ENCODE data around the gene FAM107A.

The FAM107A gene

GRCh38 chr3:58591517-58592510, 14.6 kb upstream of the FAM107A start:
- DNase-seq: no peak

DNA sequence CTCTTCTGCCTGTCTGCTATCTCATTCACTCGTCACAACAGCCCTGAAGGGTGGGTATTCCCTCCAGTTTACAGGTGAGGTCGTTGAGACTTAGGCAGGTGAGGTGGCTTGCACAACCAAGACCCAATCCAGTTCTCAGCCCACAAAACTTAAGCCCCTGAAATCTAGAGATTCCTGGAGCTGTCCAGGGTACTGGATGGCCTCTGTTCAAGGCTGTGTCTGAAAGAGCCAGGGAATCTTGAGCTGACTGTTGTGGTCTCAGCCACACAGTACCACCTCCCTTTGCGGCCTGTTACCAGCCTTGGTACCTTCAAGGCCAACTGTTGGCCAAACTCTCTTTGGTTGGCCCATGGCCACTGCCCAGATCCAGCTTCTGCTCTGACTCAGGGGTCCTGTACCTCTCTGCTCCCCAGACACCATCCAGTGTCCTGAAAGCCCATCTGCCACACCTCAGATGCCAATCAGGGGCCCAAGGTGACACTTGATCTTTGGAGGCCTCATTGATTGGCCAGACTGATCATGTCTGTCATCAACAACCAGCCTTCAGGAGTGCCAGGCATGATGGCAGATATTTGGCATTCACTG, 10.9 kb upstream of the FAM107A start:
- DNase-seq: no peak

GRCh38 chr3:58586776-58587192, 9.6 kb upstream of the FAM107A start:
- no peak for DNase-seq

DNA sequence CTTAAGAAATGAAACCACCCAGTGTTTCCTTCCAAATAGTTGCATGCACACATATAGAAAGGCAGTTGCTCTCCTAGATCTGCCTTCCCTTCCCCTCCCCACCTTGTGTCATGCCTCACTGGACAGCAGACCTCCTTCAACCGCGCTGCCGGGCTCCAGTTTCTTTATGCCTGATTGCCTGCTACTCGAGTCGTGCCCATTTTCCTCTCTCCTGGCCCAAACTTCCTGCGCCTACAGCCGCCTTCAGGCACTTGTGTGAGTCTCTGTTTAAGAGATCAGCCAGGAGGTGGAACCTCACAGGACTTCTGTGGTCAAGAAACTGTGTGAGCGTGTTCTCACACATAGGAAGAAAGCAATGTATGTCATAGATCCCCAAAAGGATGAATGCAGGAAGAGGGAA, 8.8 kb upstream of the FAM107A start:
- DNase-seq: no peak

DNA sequence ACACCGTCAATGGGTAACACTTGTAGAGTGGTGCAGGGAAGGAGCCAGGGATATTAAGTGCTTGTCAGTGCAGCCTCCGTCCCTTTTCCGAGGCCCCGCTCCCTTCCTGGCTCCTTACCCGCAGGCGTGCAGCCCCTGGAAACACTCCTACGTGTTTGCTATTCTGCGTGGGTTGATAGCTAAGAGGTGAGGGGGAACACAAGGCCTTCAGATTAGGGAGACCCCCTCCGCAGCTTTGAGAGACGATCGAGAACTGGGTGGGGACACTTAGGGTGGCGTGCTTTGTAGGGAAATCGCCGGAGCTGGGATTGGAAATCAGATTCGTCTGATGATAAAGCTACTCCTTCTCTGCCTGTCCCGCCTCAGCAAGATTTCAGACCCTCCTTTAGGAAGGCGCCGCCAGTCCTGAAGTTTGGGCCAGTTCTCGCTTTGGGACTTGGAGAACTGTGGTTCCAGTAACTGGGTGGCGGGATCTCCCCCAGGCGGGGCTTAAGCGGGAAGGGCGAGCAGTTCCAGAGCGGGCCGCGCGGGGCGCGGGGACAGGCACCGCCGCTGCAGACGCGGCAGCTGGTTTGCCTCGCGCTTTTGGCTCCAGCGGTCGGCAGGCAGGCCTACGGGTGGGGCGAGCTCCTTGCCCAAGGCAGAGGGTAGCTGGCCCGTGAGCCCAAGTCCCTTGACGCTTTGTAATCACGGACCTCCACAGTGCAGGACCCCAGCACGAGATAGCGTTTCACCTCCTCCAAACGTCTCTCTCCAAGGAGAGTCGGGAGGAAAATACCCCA, 8.0 kb upstream of the FAM107A start:
- peak; percentile 78 to 82 for DNase-seq

GRCh38 chr3:58584690-58585004, 7.5 kb upstream of the FAM107A start:
- DNase-seq: no peak

- DNase-seq: no peak
These were observed 4.3 kb upstream of the FAM107A start for GRCh38 chr3:58581328-58582091.

DNA sequence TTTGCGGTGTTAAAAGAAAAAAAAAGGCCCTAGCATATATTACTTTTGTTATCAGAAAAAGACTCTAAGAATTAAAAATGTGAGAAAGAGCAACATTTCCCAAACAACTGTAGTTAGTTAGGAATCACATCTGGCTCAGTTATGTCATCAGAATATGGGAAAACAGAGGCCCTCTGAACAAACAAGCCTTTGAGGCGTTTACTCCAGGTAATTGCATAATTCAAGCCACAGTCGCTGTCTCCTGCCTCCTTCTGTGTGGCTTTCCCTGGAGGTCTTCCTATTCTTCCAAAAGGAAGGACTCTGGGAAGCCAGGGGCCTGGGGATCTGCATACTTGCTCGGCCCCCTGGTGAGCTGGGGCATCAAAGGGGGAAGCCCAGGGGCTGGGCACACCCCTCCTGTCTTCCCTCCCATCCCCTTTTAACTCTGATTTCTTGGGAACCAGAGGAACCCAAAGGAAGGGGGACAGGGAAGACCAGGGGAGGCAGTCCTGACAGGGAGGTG, 3.7 kb upstream of the FAM107A start:
- DNase-seq: no peak

GRCh38 chr3:58578873-58579272, 1.7 kb upstream of the FAM107A start:
- no peak for DNase-seq

DNA sequence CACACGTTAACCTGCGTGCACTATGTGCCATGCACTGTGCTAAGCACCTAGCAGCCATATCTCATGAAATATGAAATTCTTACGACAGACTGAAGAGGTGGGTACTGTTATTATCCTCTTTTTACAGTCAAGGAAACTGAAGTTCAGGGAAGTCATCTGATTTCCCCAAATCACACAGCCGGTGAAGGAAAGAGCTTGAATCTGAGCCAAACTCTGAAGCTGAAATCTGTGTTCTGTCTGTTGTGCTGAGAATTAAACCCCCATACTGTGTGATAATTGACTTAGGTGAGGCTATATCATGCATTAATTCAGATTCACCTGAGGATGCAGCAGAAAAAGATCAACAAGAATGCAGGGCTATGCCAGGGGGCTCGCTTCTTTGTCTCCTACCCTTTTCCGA, 475 bp downstream of the FAM107A start:
- DNase-seq: no peak

DNA sequence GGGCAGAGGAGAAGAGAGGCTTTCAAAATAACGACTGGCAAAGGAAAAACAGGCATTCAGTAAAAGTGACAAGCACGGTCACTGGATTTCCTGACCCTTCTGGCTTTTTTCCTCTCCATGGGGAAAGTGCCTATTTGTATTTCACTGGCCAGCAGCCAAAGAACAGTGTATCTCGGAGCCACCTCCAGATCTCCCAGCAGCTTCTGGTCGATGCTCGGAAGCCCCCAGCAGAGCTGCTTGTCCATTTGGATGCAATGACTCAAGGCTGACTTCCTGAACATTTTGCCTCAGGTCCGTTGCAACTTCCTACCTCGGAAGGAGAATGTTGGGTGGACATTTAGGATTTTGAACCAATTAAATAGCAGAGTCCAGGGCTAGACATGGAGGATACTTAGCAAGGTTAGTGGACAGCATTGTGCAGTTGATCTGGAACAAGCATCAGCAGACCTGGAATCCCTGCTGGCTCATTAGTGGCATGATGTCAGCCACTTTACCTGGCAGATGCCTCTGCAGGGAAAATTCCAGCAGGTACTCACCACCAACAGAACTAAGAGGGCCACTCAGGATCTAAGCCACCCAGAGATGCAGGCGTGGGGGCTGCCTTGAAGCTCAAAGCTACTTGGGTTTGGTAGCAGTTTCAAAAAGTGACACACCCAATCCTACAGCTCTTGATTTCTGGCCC, 1.1 kb downstream of the FAM107A start:
- DNase-seq: no peak

GRCh38 chr3:58574682-58575081, 2.5 kb downstream of the FAM107A start:
- no peak for DNase-seq

- DNase-seq: no peak
These were observed 3.1 kb downstream of the FAM107A start for GRCh38 chr3:58574106-58574505.

DNA sequence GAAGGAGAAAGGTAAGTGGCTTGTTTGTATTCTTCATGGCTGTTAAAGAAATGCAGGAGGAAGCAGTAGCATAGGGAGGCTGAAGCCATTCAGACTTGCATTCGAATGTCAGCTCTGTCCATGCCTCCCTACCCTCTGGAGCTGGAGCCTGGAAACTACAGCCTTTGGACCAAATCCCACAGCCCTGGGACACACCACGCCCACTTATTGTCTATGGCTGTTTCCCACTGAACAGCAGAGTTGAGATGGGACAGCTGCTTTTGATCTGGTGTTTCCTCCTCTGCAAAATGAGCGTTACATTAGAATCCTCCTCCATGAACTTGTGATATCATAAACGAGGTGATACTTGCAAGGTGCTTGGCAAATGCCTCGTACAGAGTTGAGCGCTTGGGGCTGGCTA, 3.6 kb downstream of the FAM107A start:
- DNase-seq: no peak

- DNase-seq: no peak
These were observed 4.5 kb downstream of the FAM107A start for GRCh38 chr3:58572634-58573230.

DNA sequence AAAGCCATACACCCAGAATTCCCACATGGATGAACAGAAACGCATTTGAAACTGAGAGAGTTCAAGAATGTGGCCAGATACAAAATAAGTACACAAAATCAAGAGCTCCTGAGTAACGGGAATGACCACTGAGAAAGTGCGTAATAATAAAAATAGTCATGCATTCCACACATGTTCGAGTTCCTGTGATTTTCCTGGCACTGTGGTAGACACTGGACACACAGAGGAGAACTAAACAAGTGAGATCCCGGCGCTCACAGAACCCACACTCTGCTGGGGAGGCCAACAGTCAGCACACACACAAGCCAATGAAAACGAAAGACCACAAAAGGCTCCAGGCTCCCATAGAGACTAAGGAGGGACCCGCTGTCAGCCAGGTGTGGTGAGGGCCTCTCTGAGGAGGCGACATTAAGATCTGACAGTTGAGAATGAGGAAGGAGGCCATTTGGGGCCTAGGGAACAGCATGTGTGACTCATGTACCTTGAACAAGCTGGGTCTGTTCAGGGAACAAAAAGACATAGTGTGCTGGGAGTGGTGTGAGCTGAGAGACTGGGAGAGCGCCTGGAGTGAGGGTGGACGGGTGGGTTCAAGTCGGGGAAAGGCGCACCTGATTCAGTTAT, 5.1 kb downstream of the FAM107A start:
- no peak for DNase-seq

DNA sequence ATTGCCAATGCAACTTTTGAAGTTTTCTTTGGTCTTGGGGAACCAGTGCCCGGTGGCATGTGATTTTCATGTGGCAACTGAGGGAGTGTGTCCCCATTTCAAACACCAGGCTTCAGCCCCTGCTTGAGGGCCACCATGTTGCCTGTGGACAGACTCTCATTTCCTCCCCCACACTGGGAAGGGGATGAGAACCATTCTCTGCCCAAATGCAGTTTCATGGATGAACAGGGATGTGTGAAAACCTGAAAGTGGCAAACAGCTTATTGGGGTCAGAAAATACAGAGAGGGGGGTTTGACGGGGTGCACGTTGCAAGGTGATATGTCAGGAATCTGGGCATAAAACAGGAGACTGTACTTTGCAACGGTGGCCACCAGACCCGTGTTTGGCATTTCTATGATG, 6.3 kb downstream of the FAM107A start:
- DNase-seq: no peak

- DNase-seq: no peak
These were observed 7.7 kb downstream of the FAM107A start for GRCh38 chr3:58569287-58570001.

- peak; percentile 87 to 88 for DNase-seq
These were observed 8.5 kb downstream of the FAM107A start for GRCh38 chr3:58568572-58569286.

DNA sequence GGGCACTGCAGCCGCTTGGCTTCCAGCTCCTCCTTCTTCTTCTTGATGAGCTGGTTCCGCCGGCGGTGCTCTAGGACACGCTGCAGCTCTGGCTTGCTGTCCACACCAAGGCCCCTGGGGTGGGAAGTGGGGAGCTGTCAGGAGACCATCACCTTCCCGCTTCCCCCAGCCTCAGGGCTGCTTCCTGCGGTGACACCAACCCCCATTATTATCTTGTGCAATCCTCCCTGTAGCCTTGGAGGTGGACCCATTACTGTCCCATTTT, 10.0 kb downstream of the FAM107A start:
- peak; percentile 7 to 9 for DNase-seq
